Measurements from ENCODE around the gene FAR2. TPM values are rescaled to one million over a fixed set of nuclear protein-coding genes. Genes with fewer than 3 reads are reported as not detected.

Gene FAR2
- total RNA-seq, 2 donors from 2014 or later, result 1.0 TPM; not detected in 1

DNA sequence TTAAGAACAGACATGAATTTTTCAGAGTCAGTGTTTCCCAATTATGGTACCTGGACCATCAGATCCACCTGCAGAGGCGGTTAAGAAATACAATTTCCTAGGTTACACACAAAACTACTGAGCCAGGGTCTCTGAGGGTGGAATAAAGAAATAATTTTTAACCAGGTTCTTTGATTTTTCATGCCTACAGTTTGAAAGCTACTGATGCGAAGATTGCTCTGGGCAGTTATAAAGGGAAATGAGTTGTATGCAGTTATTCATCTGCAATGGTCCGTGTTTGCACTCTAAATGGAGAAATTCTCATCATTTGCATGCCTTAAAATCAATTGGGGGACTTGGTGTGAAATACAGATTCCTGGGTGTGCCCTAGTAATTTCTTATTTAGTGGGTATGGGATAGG is 142.1 kb downstream of the FAR2 start:
- H3K36me3 ChIP-seq (replicated peaks in 1 of 2; ENCODE audit: insufficient read depth in 1 of 2, low read depth in 2 of 2), result no peaks in the 10 kb centered on the region
- H3K9me3 ChIP-seq, result peaks cover 0 to 3% (median 0%) of the 10 kb centered on the region in 3 donors
- no peaks in the 10 kb centered on the region for H3K4me1 ChIP-seq
- ATAC-seq (no peak), DNase-seq (no peak)
- TF ChIP-seq POLR2A (IDR thresholded peaks at IDR 0.05), result no peak
- TF ChIP-seq, protein P1, sequence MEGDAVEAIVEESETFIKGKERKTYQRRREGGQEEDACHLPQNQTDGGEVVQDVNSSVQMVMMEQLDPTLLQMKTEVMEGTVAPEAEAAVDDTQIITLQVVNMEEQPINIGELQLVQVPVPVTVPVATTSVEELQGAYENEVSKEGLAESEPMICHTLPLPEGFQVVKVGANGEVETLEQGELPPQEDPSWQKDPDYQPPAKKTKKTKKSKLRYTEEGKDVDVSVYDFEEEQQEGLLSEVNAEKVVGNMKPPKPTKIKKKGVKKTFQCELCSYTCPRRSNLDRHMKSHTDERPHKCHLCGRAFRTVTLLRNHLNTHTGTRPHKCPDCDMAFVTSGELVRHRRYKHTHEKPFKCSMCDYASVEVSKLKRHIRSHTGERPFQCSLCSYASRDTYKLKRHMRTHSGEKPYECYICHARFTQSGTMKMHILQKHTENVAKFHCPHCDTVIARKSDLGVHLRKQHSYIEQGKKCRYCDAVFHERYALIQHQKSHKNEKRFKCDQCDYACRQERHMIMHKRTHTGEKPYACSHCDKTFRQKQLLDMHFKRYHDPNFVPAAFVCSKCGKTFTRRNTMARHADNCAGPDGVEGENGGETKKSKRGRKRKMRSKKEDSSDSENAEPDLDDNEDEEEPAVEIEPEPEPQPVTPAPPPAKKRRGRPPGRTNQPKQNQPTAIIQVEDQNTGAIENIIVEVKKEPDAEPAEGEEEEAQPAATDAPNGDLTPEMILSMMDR (IDR thresholded peaks at IDR 0.05), result no peak
- WGBS, 2 donors, result 75 to 88% methylated on average over 3 of the region's 3 CpGs
- intact Hi-C loops (cut with DNase I), result no loop called here
- H3K4me3 ChIP-seq, result no peak overlapping the region
- no peaks in the 10 kb centered on the region for H3K27me3 ChIP-seq
- no peak overlapping the region for H3K27ac ChIP-seq

DNA sequence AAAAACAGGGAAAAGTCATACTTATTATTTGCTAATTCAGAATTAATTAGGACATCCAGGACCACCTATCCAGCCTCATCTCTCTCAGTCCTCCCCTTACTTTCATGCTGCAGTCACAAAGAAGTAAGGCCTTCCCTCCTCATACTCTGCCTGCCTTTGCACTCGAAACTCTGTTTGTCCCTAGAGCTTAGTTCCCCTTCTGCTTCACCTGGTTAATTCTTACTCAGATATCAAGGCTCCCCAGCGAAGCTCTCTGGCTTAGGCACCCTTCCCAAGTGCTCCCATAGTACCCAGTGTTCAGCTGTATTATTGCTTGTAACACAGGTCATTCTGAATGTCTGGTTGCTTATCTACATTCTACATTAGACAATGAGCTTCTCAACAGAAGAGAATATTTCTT is 150.6 kb downstream of the FAR2 start:
- ATAC-seq (no peak), DNase-seq (no peak)
- TF ChIP-seq, protein P1 (IDR thresholded peaks at IDR 0.05), result no peak
- no peak for TF ChIP-seq POLR2A (IDR thresholded peaks at IDR 0.05)
- Histone ChIP-seq H3K9me3 (no peaks in the 10 kb centered on the region), H3K27me3 (no peaks in the 10 kb centered on the region), H3K27ac (no peak overlapping the region), H3K4me3 (no peak overlapping the region), H3K36me3 (replicated peaks in 1 of 2; ENCODE audit: insufficient read depth in 1 of 2, low read depth in 2 of 2) (no peaks in the 10 kb centered on the region), H3K4me1 (no peaks in the 10 kb centered on the region)
- intact Hi-C loops (cut with DNase I), result no loop called here
- WGBS, 2 donors, result 71 to 72% methylated on average over 2 of the region's 2 CpGs

DNA sequence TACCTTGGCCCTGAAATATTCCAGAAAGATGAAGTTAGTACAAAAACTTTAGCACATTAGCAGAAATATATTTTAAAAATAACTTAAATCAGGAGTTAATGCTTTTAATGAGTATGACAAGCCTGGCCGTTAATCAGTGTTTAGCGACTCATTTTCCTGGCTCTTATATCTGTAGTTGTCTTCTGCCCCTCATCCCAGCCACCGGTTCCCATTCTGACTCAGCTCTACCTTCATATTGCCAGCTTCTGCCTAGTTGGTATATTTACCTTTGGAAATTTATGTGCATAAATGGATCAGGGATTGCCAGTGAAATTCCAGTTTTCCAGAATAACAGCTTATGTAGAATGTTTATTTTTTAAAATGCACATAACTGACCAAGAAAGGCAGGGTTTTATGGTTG is 152.0 kb downstream of the FAR2 start:
- no peaks in the 10 kb centered on the region for H3K27me3 ChIP-seq
- ATAC-seq, result no peak
- no peak overlapping the region for H3K27ac ChIP-seq
- DNase-seq, result no peak
- H3K4me1 ChIP-seq, result no peaks in the 10 kb centered on the region
- TF ChIP-seq, protein P1 (IDR thresholded peaks at IDR 0.05), result no peak
- TF ChIP-seq POLR2A (IDR thresholded peaks at IDR 0.05), result no peak
- H3K9me3 ChIP-seq, result no peaks in the 10 kb centered on the region
- no peak overlapping the region for H3K4me3 ChIP-seq
- no peaks in the 10 kb centered on the region for H3K36me3 ChIP-seq (replicated peaks in 1 of 2; ENCODE audit: insufficient read depth in 1 of 2, low read depth in 2 of 2)
- 88 to 93% methylated on average over 3 of the region's 3 CpGs for WGBS, 2 donors
- intact Hi-C loops (cut with DNase I), result no loop called here

DNA sequence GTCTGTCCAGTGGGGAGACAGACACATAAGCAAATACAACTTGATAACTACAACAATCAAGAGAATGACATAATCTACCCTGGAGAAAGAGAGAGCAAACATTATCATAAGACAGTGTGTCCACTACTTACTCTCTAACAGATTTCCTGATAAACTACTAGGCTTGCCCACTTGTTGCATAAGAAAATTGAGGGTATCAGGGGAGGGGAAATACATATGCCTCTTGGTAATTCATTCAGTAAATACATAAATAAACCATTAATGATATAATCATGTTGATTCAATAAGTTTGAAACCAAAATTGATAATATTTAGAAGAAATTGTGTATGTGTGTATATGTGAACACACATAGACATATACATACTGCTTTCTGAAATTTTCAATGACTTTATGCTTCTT is 155.3 kb downstream of the FAR2 start:
- Histone ChIP-seq H3K4me3 (no peak overlapping the region), H3K9me3 (no peaks in the 10 kb centered on the region), H3K36me3 (replicated peaks in 1 of 2; ENCODE audit: insufficient read depth in 1 of 2, low read depth in 2 of 2) (no peaks in the 10 kb centered on the region), H3K27me3 (no peaks in the 10 kb centered on the region), H3K27ac (no peak overlapping the region), H3K4me1 (no peaks in the 10 kb centered on the region)
- no peak for DNase-seq
- ATAC-seq, result no peak
- TF ChIP-seq, protein P1 (IDR thresholded peaks at IDR 0.05), result no peak
- no peak for TF ChIP-seq POLR2A (IDR thresholded peaks at IDR 0.05)
- intact Hi-C loops (cut with DNase I), result no loop called here

DNA sequence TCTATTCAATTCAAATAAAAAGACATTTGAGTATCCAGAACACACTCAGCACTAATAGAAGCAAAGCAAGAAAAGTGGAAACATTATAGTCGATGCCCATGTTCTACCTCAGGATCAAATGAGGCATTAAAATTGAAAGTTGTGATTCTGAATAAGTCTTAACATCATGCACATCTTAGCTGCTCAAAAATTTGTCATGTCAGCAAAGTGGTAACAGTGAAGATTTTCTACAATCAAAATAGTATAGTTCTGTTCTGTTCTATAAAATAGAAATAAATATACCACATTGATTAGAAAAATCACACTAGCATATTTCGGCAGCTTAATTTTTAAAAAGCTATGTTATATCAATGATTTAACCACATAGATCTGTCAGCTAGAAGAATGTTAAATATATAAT is 157.2 kb downstream of the FAR2 start:
- H3K4me3 ChIP-seq, result no peak overlapping the region
- no peak for ATAC-seq

More for the DNA sequence above, 157.2 kb downstream of the FAR2 start:
- Histone ChIP-seq H3K27me3 (no peaks in the 10 kb centered on the region), H3K36me3 (replicated peaks in 1 of 2; ENCODE audit: insufficient read depth in 1 of 2, low read depth in 2 of 2) (no peaks in the 10 kb centered on the region), H3K9me3 (no peaks in the 10 kb centered on the region), H3K4me1 (no peaks in the 10 kb centered on the region), H3K27ac (no peak overlapping the region)
- 45 to 97% methylated on average over 2 of the region's 2 CpGs for WGBS, 2 donors
- no peak for TF ChIP-seq POLR2A (IDR thresholded peaks at IDR 0.05)
- TF ChIP-seq, protein P1 (IDR thresholded peaks at IDR 0.05), result no peak
- intact Hi-C loops (cut with DNase I), result no loop called here
- no peak for DNase-seq
